Superior temporal gyrus (tissue), 1 donor: ENCODE results near the gene SPINT4.
"Not testable (repeated sequence)": the region's sequence is repeated elsewhere in the genome, so short reads cannot be mapped to it uniquely, and the experiment has no call there.

Source experiments
- DNase-seq: peaks from one replicate; pipeline ENCODE4 v3.0.0-alpha.2; 2016; ENCODE audit errors: extremely low spot score

SPINT4 gene

GRCh38 chr20:45722047-45722446 is at the start of gene SPINT4:
Gene SPINT4 (plus strand): TSS chr20:45722347. CDS start chr20:45722368, 21 bp downstream.
- DNase-seq: no peak

- DNase-seq: no peak
Observed at GRCh38 chr20:45672765-45673164, 49.4 kb upstream of the SPINT4 start.

GRCh38 chr20:45679650-45680049 is 42.5 kb upstream of the SPINT4 start:
- no peak for DNase-seq

- DNase-seq: no peak
Observed at GRCh38 chr20:45685896-45686295, 36.3 kb upstream of the SPINT4 start.

GRCh38 chr20:45693346-45693745 is 28.8 kb upstream of the SPINT4 start:
- DNase-seq: not testable (repeated sequence)

GRCh38 chr20:45695496-45695895 is 26.7 kb upstream of the SPINT4 start:
- DNase-seq: no peak

GRCh38 chr20:45701104-45701503 is 21.0 kb upstream of the SPINT4 start:
- no peak for DNase-seq

GRCh38 chr20:45701873-45702272 is 20.3 kb upstream of the SPINT4 start, which contains the start of gene WFDC13:
Gene WFDC13 (plus strand): TSS chr20:45702038. CDS start chr20:45702124, 86 bp downstream.
- no peak for DNase-seq

- no peak for DNase-seq
Observed at GRCh38 chr20:45704969-45705637, 17.0 kb upstream of the SPINT4 start, which contains the start of gene WFDC10B. Gene WFDC10B (minus strand): TSS chr20:45705019. CDS start chr20:45685992, 19,027 bp downstream.

GRCh38 chr20:45716141-45716688 is 5.9 kb upstream of the SPINT4 start:
- DNase-seq: not testable (repeated sequence)

- no peak for DNase-seq
Observed at GRCh38 chr20:45725134-45725533, 3.0 kb downstream of the SPINT4 start.

- no peak for DNase-seq
Observed at GRCh38 chr20:45727044-45727443, 4.9 kb downstream of the SPINT4 start.

- no peak for DNase-seq
Observed at GRCh38 chr20:45732199-45732598, 10.1 kb downstream of the SPINT4 start.

GRCh38 chr20:45735552-45735951 is 13.4 kb downstream of the SPINT4 start:
- no peak for DNase-seq

GRCh38 chr20:45735988-45736387 is 13.8 kb downstream of the SPINT4 start:
- DNase-seq: no peak

- DNase-seq: no peak
Observed at GRCh38 chr20:45742596-45742995, 20.4 kb downstream of the SPINT4 start.

GRCh38 chr20:45745015-45745414 is 22.9 kb downstream of the SPINT4 start:
- DNase-seq: no peak

GRCh38 chr20:45751721-45752120 is 29.6 kb downstream of the SPINT4 start:
- no peak for DNase-seq

GRCh38 chr20:45752746-45753145 is 30.6 kb downstream of the SPINT4 start:
- no peak for DNase-seq

- no peak for DNase-seq
Observed at GRCh38 chr20:45758096-45758495, 35.9 kb downstream of the SPINT4 start.

GRCh38 chr20:45759921-45760320 is 37.8 kb downstream of the SPINT4 start:
- not testable (repeated sequence) for DNase-seq

GRCh38 chr20:45761966-45762365 is 39.8 kb downstream of the SPINT4 start:
- DNase-seq: not testable (repeated sequence)

- not testable (repeated sequence) for DNase-seq
Observed at GRCh38 chr20:45764618-45765282, 42.6 kb downstream of the SPINT4 start.
